Measurements from ENCODE around the gene SIMC1.

SIMC1 gene

GRCh38 chr5:176320577-176320976, 82.4 kb downstream of the SIMC1 start:
- DNase-seq: peak; percentile 14
- H3K4me3 ChIP-seq (ENCODE audit: low read depth, low read length): no peak overlapping the region
- H3K9me3 ChIP-seq (ENCODE audit: severe bottlenecking): no peaks in the 10 kb centered on the region
- peaks cover 32% of the 10 kb centered on the region for H3K36me3 ChIP-seq
- H3K27me3 ChIP-seq (ENCODE audit: insufficient read depth, low read depth, severe bottlenecking): no peaks in the 10 kb centered on the region
- TF ChIP-seq CTCF (IDR thresholded peaks at IDR 0.05; ENCODE audit: low read depth, low read length): no peak
- no peak overlapping the region for H3K27ac ChIP-seq

GRCh38 chr5:176334031-176334770, 96.0 kb downstream of the SIMC1 start:
- no peak for DNase-seq
- Histone ChIP-seq H3K36me3 (peaks cover 18% of the 10 kb centered on the region), H3K27me3 (ENCODE audit: insufficient read depth, low read depth, severe bottlenecking) (no peaks in the 10 kb centered on the region), H3K4me3 (ENCODE audit: low read depth, low read length) (no peak overlapping the region), H3K9me3 (ENCODE audit: severe bottlenecking) (peaks cover 4% of the 10 kb centered on the region), H3K27ac (no peak overlapping the region)
- TF ChIP-seq CTCF (IDR thresholded peaks at IDR 0.05; ENCODE audit: low read depth, low read length): no peak

- no peak overlapping the region for H3K4me3 ChIP-seq (ENCODE audit: low read depth, low read length)
- peaks cover 4% of the 10 kb centered on the region for H3K9me3 ChIP-seq (ENCODE audit: severe bottlenecking)
- no peak overlapping the region for H3K27ac ChIP-seq
- H3K36me3 ChIP-seq: peaks cover 18% of the 10 kb centered on the region
- no peak for TF ChIP-seq CTCF (IDR thresholded peaks at IDR 0.05; ENCODE audit: low read depth, low read length)
- no peaks in the 10 kb centered on the region for H3K27me3 ChIP-seq (ENCODE audit: insufficient read depth, low read depth, severe bottlenecking)
- DNase-seq: no peak
Observed at GRCh38 chr5:176337913-176338312, 99.7 kb downstream of the SIMC1 start.

- H3K27ac ChIP-seq: no peak overlapping the region
- no peak overlapping the region for H3K4me3 ChIP-seq (ENCODE audit: low read depth, low read length)
- TF ChIP-seq CTCF (IDR thresholded peaks at IDR 0.05; ENCODE audit: low read depth, low read length): no peak
- peaks cover 19% of the 10 kb centered on the region for H3K36me3 ChIP-seq
- no peaks in the 10 kb centered on the region for H3K9me3 ChIP-seq (ENCODE audit: severe bottlenecking)
- H3K27me3 ChIP-seq (ENCODE audit: insufficient read depth, low read depth, severe bottlenecking): no peaks in the 10 kb centered on the region
- no peak for DNase-seq
Observed at GRCh38 chr5:176339304-176339703, 101.1 kb downstream of the SIMC1 start.

GRCh38 chr5:176341325-176342157, 103.3 kb downstream of the SIMC1 start:
- H3K36me3 ChIP-seq: peaks cover 38% of the 10 kb centered on the region
- DNase-seq: no peak
- TF ChIP-seq CTCF (IDR thresholded peaks at IDR 0.05; ENCODE audit: low read depth, low read length): no peak

More at GRCh38 chr5:176341325-176342157, 103.3 kb downstream of the SIMC1 start:
- Histone ChIP-seq H3K9me3 (ENCODE audit: severe bottlenecking) (no peaks in the 10 kb centered on the region), H3K27ac (no peak overlapping the region), H3K27me3 (ENCODE audit: insufficient read depth, low read depth, severe bottlenecking) (no peaks in the 10 kb centered on the region), H3K4me3 (ENCODE audit: low read depth, low read length) (no peak overlapping the region)
